ENCODE results near the gene LARGE1. TPM values are rescaled to one million over a fixed set of nuclear protein-coding genes. Genes with fewer than 3 reads are reported as not detected.
"Not testable (repeated sequence)": the region's sequence is repeated elsewhere in the genome, so short reads cannot be mapped to it uniquely, and the experiment has no call there.

Gene LARGE1
- total RNA-seq, 1 donor from 2014 or later, result 119 TPM

GRCh38 chr22:33400061-33400840, 520.0 kb downstream of the LARGE1 start:
- no peak for DNase-seq (ENCODE audit: low spot score)
- intact Hi-C loops (cut with DNase I), result no loop called here

- intact Hi-C loops (cut with DNase I), result no loop called here
Observed at GRCh38 chr22:33397381-33397907, 522.8 kb downstream of the LARGE1 start.

GRCh38 chr22:33393432-33393831, 526.8 kb downstream of the LARGE1 start:
- intact Hi-C loops (cut with DNase I), result no loop called here
- DNase-seq (ENCODE audit: low spot score), result no peak

More at GRCh38 chr22:33397381-33397907, 522.8 kb downstream of the LARGE1 start:
- no peak for DNase-seq (ENCODE audit: low spot score)

DNA sequence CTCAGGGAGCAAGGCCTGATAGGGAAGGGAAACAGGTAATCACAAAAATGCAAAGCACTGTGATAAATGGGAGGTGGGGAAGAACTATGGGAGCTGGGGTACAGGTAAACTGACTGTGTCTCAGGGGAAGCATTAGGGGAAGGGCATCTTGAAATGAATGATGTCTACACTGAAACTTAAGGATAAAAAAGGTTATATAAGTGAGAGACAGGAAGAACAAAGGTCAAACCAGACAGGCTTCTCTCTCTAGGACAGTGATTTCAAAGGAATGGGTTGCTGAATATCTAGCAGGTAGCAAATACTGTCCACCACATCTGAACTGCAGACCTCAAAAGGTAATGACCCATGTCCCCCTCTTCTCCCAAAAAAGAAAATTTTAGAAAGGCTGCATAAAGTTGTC, 529.0 kb downstream of the LARGE1 start:
- intact Hi-C loops (cut with DNase I), result no loop called here
- no peak for DNase-seq (ENCODE audit: low spot score)

GRCh38 chr22:33389936-33390335, 530.3 kb downstream of the LARGE1 start:
- DNase-seq (ENCODE audit: low spot score), result no peak
- intact Hi-C loops (cut with DNase I), result no loop called here

DNA sequence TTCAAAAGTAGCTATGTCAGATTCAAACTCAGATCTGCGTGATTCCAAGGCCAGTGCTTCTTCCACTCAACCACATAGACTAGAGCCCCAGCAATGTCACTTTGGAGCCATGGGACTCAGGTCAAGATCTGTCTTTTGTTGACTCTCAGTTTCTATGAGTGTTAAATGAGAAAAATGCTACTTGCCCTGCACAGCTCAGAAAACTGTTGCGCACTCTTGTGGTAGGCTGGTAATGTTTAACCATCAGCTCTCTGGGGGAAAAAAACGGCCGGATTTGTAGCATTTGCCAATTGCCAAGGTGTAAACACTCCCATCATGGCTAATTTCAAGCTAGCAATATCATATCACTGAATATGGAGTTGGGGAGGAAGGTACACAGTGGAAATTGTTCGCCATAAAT, 534.0 kb downstream of the LARGE1 start:
- intact Hi-C loops (cut with DNase I), result no loop called here

DNA sequence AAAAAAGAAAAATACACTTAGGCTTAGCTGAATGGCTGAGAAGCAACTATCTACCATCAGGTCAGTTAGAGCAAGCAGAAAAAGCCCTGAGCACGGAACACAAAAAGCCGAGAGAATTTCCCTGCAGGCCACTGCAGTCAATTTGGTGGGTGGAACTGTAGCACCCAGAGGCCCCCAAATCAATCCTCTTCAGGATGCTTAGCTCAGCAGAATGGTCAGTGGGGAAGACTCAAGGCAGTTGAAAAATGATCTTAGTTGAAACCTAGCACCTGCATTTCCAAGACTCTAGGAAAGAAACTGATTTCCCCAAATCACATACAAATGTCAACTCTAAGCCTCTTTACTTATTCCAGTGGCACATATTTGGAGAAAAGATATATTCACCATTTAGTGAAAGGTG, 534.7 kb downstream of the LARGE1 start:
- intact Hi-C loops (cut with DNase I), result no loop called here
- no peak for DNase-seq (ENCODE audit: low spot score)

More for the DNA sequence above, 534.0 kb downstream of the LARGE1 start:
- DNase-seq (ENCODE audit: low spot score), result no peak

GRCh38 chr22:33382436-33382835, 537.8 kb downstream of the LARGE1 start:
- intact Hi-C loops (cut with DNase I), result no loop called here
- no peak for DNase-seq (ENCODE audit: low spot score)

DNA sequence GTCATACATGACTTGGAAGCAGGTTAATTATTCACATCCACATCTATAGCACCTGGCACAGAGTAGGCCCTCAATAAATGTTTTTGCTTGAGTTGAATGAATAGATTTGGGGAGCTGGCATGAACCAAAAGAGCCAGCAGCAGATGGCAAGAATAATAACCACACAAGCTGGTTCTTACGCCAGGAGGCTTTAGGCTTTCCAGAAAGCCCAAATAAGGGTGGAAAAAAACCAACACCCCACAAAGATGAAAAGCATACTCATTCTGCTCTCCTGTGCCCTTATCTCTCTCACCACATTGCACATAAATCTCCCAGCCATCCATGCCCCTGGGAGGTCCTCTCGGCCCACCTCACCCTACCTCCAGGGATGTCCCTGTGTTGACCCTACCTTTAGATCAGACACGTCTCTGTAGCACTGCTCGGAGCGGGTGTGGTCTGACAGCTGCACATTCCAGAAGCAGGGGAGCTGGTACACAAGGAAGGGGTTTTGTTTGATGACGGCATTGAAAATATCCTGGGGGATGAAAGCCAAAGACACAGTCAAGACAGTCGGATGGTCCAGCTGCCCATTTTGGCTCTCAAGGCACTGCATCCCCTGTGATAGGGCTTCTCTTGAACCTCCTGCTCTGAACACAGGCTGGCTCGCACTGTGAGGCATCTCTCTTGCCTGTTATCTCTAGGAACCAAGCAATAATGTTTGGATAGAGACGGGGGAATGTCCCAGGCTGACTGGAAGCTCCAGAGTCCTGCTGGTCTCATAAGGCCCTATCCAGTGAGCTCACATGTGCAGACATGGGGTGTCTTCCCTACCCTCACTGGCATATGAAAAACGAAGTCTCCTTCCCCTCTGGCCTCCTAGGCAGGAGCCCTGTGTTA, 538.5 kb downstream of the LARGE1 start:
- no peak for DNase-seq (ENCODE audit: low spot score)
- intact Hi-C loops (cut with DNase I), result no loop called here

- DNase-seq (ENCODE audit: low spot score), result no peak
- intact Hi-C loops (cut with DNase I), result no loop called here
Observed at GRCh38 chr22:33380789-33381530, 539.3 kb downstream of the LARGE1 start.

GRCh38 chr22:33379836-33380235, 540.4 kb downstream of the LARGE1 start:
- intact Hi-C loops (cut with DNase I), result no loop called here

GRCh38 chr22:33372875-33373274, 547.4 kb downstream of the LARGE1 start:
- intact Hi-C loops (cut with DNase I), result no loop called here

More at GRCh38 chr22:33379836-33380235, 540.4 kb downstream of the LARGE1 start:
- DNase-seq (ENCODE audit: low spot score), result no peak

GRCh38 chr22:33363256-33363655, 557.0 kb downstream of the LARGE1 start:
- intact Hi-C loops (cut with DNase I); DNase-seq (ENCODE audit: low spot score): not testable (repeated sequence)

More at GRCh38 chr22:33372875-33373274, 547.4 kb downstream of the LARGE1 start:
- no peak for DNase-seq (ENCODE audit: low spot score)

- intact Hi-C loops (cut with DNase I), result no loop called here
- DNase-seq (ENCODE audit: low spot score), result no peak
Observed at GRCh38 chr22:33362702-33363101, 557.6 kb downstream of the LARGE1 start.

DNA sequence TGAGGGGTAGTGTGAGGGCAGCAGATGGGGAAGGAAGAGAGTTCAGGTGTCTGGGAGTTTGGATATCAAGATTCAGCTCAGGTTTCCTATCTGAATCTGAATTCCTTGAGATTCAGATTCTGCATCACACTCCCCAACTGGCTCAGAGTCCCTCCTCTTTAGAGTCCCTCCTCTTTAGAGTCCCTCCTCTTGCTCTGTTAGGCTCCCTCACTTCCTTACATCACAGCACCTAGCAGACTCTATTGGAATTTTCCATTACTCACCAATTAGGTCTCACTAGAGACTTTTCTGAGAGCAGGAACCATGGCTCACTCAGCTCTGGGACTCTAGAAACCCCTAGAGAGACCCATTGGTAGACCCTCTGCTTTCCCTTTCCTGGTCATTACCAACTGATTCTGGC, 558.7 kb downstream of the LARGE1 start:
- DNase-seq (ENCODE audit: low spot score), result no peak
- intact Hi-C loops (cut with DNase I), result no loop called here

- intact Hi-C loops (cut with DNase I), result no loop called here
- no peak for DNase-seq (ENCODE audit: low spot score)
Observed at GRCh38 chr22:33357981-33358399, 562.3 kb downstream of the LARGE1 start.

GRCh38 chr22:33354928-33355327, 565.3 kb downstream of the LARGE1 start:
- intact Hi-C loops (cut with DNase I), result no loop called here
- DNase-seq (ENCODE audit: low spot score), result no peak

- DNase-seq (ENCODE audit: low spot score), result no peak
- intact Hi-C loops (cut with DNase I), result no loop called here
Observed at GRCh38 chr22:33353502-33353901, 566.8 kb downstream of the LARGE1 start.

DNA sequence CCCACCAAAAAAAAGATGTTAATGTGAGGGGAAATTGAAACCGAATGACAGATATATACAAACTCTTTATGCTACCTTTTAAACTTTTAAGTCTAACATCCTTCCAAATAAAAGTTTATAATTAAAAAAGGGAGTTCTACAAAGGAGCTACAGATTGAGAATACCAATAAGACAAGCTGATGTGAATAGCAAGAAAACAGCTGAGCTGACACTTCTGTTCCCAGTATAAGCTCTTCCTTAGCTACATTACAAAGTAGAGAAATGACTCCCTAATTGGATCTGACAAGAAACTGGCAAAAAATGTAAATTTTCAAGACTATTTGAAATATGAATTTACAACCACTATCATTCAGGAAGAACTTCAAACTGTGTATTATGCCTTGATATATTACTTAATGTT, 567.5 kb downstream of the LARGE1 start:
- no peak for DNase-seq (ENCODE audit: low spot score)
- intact Hi-C loops (cut with DNase I), result no loop called here

DNA sequence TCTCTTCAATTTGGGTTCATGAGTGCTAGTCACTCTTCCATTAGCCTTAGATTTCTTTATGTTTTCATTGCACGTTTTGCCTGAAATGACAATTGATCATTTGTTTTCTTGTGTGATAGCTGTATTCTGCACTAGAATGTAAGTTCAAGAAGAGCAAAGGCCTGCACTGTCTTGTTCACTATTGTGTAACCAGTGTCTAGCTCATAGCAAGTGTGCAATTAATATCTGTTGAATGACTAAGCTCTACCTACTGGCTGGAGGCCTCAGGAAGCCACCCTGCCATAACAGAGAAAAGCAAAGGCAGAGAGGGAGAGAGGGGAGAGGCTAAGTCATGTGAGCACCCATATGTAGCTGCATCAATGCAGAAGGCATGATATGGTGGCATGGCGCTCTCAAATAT, 569.3 kb downstream of the LARGE1 start:
- intact Hi-C loops (cut with DNase I), result no loop called here
- no peak for DNase-seq (ENCODE audit: low spot score)
